HG02610 (cell line): Measurements from ENCODE around the gene OR5B21.

ENCODE experiments used
- ATAC-seq: cut with Tn5 transposase; IDR thresholded peaks from one replicate; pipeline ENCODE4 v1.9.1; 2021; ENCODE audit warnings: mild to moderate bottlenecking, moderate library complexity; ENCODE audit not compliant: unreplicated experiment

OR5B21 gene

DNA sequence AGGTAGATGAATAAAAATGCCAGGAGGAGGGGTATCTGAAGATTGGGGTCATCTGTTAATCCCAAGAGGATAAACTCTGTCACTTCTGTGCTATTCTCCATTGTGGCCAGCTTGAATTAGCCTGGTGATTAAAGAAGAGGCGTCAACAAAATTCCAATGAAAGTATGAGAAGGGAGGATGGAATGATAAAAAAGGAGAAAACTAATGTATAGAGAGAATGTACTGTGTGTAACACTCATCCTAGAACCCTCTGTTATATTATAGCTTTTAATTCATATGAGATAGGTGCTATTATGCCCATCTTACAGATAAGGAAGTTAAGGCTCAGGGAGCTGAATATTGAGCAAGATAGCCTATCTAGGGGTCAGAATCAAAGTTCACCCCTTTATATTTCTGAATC lies at the start of gene OR5B21:
OR5B21 (minus strand) TSS at position 101 of the 400 bp plus-strand sequence; CDS start at position 101, 0 bp downstream.
- no peak for ATAC-seq

DNA sequence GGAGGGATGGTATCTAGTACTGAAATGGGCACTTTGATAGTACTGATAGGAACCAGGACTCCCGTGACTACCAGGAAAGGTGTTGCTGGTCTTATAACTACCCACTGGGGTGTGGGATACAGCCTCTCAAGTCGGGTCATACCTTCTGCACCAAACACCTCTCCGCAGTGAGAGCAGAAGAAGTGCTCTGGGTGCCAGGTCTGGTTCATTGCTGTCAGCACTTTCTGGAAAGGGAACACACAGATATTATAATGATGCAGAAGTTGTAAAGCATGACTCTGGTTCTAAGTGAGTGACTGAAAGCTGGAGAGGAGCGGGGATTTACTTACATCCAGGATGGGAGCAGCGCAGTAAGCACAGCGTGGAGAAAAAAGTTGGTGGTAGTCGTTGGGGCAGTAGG lies 41.7 kb upstream of the OR5B21 start:
- ATAC-seq, result no peak

DNA sequence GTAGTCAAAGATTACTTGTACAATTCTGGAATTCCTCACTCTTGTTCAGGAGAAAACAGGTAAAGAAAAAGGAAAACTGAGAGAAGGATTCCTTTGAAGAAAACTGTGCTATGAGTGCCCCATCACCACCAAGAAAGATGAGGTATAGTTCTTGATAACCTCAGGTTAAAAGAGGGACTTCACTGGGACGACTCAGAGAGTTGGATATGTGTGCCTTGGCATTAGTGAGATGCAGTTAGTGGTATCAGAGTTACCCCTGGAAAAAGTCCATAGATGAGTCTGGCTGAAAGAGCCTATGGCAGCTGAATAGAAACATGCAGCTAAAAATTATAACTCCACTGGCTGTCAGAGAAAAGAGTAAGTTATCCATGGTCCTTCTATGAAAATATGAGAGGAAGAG lies 38.9 kb upstream of the OR5B21 start:
- no peak for ATAC-seq

DNA sequence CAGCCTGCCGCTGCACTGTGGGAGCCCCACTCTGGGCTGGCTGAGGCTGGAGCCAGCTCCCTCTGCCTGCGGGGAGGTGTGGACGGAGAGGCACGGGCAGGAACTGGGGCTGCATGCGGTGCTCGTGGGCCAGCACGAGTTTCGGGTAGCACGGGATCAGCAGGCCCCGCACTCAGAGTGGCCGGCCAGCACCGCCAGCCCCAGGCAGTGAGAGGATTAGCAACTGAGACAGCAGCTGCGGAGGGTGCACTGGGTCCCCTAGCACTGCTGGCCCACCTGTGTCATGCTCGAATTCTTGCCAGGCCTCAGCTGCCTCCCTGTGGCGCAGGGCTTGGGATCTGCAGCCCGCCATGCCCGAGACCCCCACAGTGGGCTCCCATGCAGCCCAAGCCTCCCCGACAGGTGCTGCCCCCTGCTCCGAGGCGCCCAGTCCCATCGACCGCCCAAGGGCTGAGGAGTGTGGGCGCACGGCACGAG lies 24.0 kb upstream of the OR5B21 start:
- ATAC-seq, result no peak

DNA sequence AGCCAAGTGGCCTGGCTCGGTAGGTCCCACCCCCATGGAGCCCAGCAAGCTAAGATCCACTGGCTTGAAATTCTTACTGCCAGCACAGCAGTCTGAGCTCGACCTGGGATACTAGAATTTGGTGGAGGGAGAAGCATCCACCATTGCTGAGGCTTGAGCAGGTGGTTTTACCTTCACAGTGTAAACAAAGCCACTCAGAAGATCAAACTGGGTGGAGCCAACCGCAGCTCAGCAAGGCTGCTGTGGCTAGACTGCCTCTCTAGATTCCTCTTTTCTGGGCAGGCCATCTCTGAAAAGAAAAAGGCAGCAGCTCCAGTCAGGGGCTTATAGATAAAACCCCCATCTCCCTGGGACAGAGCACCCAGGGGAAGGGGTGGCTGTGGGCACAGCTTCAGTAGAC lies 22.3 kb upstream of the OR5B21 start:
- ATAC-seq, result no peak

DNA sequence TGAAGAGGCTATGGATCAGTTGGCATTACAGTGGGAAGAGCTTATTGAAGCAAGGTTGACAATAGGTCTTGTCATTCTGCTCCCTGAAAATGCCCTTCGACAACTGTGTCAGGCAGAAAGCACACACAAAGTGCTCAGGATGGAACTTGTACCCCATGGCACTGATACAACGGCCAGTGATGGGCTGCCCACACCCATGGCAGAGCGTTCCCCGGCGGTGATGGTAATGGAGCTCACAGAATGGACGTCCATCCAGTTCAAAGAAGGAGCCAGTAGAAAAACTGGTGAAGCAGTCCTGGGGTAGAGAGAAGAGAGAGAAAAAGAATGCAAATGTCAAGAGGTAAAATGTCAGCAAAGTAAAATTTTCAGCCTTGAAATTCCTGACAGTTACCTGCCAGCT lies 19.5 kb upstream of the OR5B21 start:
- no peak for ATAC-seq

DNA sequence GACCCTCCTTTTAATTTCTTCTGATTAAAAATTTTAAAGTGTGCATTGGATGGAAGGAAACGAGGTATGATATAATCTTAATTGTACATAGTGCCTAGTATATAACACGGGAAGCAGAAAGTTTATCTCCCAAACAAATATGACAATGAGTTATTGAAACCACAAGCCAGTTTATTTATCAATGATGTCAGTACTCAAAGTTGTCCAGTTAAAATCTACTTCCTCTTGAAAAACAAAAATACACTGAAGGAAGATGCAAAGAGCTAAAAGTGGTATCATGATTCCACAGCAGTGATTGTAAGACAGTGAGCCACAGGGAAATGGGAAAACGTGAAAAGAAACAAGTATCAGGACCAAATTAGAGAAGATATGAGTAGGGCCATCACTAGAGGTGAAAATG lies 18.8 kb upstream of the OR5B21 start:
- ATAC-seq, result no peak

DNA sequence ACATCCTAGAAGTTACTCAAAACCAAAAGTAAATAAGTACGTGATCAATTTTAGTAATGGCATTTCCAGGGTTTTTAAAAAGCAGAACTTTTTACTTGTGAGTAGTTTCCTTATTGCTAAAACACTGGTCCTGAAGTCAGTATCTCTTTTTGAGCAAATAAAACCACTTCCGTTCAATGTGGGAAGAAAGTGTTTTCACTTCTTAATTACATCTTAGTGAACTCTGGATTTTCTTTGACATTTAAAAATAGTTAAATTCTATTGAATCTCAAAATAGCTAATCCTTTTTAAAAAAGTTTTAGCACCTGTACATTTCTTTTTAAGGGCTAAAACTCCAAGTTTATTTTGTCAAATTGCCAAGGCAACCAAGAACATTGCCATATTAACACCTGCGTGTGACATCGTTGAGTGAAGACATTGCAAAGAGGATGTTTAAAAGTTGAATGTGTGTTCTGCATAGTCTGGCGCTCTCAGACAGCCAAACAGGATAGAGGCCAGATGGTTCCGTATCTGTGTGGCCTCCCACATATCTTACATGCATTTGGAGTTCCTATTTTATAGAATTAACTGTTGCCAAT lies 17.2 kb upstream of the OR5B21 start:
- ATAC-seq, result peak; percentile 85

DNA sequence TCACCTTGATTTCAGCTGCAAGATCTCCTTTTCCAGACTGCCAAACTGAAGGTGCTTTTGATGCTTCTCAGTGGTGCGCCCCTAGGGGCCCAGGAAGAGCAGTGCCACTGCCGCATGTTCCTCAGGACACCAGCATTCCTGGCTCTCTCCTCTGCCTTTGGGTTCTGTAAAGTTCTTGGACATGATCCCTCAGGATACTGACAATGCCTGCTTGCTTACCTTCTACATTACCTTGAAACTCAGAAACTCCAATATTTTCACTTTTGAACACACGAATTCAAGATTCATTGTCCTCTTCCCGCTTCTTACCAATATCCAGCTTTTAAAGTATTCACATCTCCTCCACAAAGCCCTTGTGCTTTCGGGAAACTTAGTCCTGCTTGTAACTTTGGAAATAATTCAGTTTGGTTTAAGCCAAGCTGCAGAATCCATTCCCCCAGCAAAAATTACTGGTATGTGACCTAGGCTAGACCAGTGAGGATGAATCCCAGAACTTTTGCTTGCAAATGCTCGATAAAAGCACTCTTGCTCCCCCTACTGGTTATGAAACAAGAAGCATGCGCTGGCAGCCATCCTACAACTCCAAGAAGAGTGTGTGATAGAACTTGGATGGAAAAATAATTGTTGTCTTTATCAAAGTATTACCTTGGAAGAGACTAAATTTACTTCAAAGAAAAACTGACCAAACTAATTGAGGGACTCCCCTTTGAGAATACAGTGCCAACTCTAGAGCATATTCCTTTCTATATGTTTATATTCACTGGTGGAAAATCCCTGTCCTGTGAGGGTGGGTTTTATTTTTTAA lies 16.5 kb upstream of the OR5B21 start:
- ATAC-seq, result peak; percentile 35

DNA sequence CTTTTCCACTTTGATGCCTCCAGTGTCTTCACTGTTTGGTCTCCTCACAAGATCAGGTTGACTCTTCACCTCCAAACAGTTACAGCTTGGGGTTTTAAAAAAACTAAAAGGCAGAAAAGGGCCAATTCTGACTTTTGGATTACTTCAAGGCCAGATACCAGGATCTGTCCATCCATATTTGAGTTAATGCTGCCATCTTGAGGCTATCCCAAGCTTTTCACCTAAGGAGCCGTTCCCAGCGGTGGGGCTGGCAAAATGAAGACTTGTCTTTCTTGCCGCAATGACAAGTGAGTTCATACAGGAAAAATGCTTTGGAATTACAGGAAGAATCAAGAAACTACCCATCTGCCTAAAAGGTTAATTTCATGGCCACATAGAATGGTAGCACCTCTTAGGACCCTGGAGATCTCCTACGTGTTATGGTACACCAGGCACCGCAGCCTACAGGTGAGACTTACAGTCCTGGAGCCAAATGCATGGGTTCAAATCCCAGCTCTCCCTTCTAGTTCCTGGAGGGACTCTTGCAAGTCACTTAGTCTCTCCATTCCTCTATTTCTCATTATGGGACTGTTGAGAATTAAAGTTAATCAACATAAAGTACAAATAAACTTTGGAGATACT lies 6.0 kb upstream of the OR5B21 start:
- peak; percentile 61 for ATAC-seq

DNA sequence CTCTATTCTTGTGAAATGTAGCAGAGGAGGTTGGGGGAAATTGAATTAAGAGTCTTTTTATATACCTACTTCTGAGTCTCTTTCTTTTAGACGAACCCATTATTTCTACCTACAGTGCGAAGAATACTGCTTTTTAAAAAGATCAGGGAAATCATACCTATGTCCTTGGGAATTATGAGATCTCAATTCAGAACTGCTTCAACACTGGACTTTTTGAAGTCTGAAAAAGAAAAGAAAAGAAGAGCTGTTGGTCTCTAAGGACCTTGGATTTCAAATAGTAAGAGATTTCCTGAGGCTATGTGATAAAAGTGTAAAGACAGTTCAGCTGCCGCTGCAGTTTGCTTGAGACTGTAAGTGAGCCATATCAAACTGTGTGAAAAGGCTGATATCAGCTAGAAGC lies 3.7 kb upstream of the OR5B21 start:
- no peak for ATAC-seq

DNA sequence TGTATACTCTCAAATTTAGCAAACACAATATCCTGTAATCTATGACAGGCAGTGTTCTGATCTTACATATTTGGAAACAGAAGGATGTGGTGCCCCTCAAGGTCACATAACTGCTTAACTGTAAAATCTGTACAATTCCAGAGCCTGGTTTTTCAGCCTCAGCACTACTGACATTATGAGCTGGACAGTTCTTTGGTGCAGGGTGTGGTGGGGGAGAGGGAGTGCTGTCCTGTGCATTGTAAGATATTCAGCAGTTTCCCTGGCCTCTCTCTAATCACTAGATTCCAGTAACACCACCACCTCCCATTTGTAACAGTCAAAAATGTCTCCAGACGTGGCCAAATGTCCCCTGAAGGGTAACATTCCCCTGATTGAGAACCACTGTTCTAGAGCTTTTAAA lies 1.8 kb upstream of the OR5B21 start:
- no peak for ATAC-seq

DNA sequence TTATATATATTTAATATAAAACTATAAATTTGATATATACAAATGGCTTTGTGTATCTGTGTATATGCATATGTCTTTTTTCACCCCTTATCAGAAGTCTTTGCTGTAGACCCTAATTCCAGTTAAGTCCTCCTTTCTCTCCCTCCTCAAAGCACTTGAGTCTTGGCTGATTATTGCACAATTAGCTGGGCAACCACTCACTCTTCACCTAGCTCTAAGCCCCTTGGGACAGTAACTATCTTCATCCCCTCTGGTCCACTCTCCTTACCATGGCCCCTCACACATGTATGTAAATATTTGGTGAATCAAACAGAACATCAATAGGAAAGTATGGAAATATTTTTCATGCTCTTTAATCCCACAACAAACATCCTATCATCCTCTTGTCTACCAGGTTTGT lies 909 bp upstream of the OR5B21 start:
- ATAC-seq, result no peak

DNA sequence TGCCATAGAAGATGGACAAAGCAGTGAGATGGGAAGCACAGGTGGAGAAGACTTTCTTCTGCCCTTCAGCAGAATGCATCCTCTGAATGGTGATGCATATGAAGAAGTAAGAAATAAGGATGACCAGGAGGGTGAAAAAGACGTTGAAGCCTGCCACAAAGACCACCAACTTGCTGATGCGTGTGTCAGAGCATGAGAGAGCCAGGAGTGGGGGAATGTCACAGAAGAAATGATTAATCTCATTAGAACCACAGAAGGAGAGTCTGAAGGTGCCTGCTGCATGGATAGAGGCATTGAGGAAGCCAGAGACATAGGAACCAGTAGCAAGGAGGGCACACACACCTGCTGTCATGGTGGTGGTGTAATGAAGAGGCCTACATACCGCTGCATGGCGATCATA lies 550 bp downstream of the OR5B21 start:
- ATAC-seq, result no peak

DNA sequence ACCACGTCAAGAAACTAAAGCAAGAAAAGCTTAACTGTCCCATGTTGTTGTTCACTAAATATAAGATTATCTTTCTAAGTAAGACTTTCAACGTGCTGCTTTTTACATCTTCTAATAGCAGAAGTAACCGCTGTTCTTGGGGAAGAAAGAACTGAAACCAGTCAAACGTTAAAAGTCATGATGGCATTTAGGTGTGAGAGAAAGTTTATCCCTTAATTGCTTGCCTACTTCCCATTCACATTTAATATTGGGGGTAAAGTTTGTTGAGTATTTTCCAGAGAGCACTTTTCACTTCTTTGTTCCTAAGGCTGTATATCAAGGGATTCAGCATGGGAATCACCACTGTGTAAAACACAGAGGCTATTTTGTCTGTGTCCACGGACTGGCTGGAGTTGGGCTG lies 970 bp downstream of the OR5B21 start:
- ATAC-seq, result no peak

DNA sequence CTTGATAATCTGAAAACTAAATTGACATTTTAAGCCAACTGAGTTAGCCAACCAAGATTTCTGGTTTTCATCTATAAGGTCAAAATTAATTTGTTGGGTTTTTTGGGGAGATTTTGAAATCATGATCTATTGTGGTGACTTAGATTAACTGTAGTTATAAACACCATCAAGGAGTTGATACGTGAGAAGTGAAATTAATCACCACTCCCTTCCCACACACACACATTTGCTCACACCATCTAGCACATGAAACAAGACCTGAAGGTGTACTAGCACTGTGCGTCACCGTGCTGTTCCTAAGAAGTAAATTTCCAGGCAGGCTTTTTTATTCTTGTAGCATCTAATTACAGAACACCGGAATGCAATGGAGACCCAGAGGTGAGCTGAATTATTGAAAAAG lies 2.1 kb downstream of the OR5B21 start:
- no peak for ATAC-seq

DNA sequence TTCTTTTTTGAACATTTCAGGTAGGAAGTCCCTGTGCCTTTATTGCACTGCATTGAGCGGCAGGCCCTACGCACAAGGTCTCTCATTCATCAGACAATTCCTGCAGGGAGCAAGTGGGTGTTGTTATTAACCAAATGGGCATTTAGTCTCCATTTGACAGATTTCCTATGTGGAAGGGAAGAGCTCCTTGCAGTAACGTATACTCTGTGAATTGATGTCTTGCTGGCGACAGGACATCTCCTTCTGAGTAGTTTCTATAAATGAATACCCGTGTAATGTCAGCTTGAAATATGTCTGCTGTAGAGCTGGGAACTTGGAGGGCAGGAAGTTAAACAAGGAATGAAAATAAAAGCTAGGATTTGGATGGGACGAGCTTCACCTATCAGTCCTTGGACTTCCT lies 3.7 kb downstream of the OR5B21 start:
- ATAC-seq, result no peak

DNA sequence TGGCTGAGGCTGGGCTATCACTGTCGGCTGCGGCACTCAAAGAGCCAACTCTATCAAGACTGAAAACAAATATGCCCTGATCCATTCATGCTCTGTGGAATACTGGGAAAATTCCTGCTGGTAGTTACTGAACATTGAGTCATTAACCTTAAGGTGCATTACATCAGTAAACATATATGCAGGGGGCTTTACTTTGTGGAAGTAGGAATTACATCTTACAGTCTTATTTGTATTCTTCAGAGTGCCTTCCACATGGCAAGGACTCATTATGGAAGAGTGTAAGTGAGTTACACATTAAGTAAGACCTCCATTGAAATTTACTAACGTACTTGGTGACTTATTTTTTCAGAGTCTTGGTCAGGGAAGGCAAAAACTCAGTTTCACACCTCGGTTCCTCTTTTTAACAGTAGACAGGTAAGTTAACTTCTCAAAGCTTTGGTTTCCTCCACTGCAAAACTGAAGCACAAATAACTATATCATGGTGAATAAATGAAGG lies 4.5 kb downstream of the OR5B21 start:
- peak; percentile 83 for ATAC-seq

DNA sequence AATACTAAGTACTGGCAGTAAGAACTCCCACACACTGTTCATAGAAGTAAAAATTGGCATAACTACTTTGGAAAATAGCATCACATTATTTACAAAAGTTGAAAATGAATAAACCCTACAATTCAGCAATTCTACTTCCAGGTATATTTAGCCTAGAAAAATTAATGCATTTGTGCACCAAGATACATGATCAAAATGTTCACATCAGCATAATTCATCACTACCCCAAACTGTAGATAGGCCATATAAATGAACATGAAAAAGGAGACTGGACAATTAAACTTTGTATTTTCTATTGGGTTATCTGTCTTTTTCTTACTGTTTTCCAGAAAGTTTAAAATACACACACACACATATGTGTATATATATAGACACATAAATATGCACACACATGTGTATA lies 5.9 kb downstream of the OR5B21 start:
- ATAC-seq, result no peak

DNA sequence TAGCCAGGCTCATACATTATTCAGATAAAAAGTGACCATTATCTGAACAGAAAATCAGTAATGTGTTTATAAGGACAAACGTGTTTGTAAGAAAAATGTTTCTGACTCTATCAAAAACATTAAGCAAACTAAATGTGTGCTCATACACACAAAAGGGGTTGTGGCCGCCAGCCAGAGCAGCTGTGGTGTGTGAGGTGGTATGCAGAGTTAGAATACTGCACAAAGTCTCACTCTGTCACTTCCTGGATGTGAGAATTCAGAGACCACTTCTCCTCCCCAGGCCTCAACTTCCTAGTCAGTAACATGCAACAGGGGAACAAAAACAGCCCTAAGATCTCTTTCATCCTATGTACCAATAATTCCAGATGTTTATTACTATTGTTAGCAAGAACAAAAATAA lies 9.4 kb downstream of the OR5B21 start:
- no peak for ATAC-seq

DNA sequence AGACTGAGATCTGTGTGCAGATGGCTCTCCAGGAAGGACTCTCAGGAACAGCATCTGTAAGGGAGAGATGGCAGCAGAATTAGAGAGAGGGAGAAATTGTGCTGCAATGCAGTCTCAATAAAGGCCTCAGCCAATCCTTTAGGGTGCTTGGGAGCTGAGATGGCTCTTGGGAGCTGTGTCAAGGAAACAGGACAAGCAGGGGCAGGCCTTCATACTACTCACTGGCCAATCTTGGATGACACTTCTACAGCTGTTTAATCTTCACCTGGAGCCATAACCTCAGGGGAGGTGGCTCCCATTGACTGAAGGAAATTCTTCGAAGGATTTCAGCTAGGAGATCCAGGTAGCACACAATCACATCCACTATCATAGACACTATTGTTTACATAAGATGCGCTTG lies 10.0 kb downstream of the OR5B21 start:
- no peak for ATAC-seq

DNA sequence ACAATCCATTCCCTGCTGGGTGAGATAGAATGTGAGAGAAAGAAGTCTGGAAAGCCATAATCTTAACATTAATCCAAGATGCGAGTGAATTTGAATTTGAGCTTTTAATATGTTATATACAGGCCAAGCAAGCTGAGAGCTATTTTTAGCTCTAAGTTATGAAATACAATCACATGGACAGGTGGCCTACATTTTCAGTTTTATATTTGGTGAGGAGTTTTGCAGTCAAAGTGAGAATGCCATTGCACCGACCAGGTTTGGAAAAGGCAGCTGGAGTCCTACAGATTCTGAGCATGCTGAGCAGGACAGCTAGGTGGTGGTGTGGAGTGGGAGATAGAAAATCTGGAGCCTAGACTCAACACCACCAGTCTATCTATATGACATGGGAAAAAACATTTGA lies 12.0 kb downstream of the OR5B21 start:
- no peak for ATAC-seq
